AG04450 (cell line): ENCODE measurements around the gene IGLL5. TPM values are rescaled to one million over a fixed set of nuclear protein-coding genes. Genes with fewer than 3 reads are reported as not detected.

Experiments
- CTCF ChIA-PET: fragments of 300-600, 350-600 bp; formaldehyde crosslinking; extraction: SDS; loops from one replicate; lab custom pipeline; 2022; ENCODE audit warnings: antibody characterized with exemption, inconsistent platforms; lab: Charles Lee
- POLR2A ChIA-PET: fragments of 350-600 bp; formaldehyde crosslinking; extraction: SDS; loops from one replicate; lab custom pipeline; 2021; ENCODE audit warnings: antibody characterized with exemption, inconsistent platforms; lab: Yijun Ruan, JAX
- DNase-seq: peaks from one replicate; pipeline ENCODE4 v3.0.0-alpha.2; 2011; ENCODE audit warnings: low read depth, low spot score
- H3K27ac ChIP-seq: one replicate; pipeline ENCODE4 v1.5.1; 2012; ENCODE audit warnings: low read depth, low read length, control low read depth
- H3K27me3 ChIP-seq: one replicate; pipeline ENCODE4 v1.6.0; 2012; ENCODE audit warnings: low read length; ENCODE audit not compliant: control insufficient read depth, insufficient read depth
- H3K4me3 ChIP-seq: 2 replicates; pipeline ENCODE4 v1.5.1; 2011; ENCODE audit warnings: mild to moderate bottlenecking, low read depth, low read length, control low read depth
- H3K9me3 ChIP-seq: 2 replicates; pipeline ENCODE4 v1.5.1; 2012; ENCODE audit warnings: low read length; ENCODE audit not compliant: control insufficient read depth, insufficient read depth
- CTCF ChIP-seq: IDR thresholded peaks from 2 replicates; pipeline ENCODE4 v1.5.1; 2011; ENCODE audit warnings: low read depth, low read length, control low read depth, inconsistent platforms
- polyA plus RNA-seq: library from polyadenylated mRNA; depleted of rRNA; stranded (reverse); fragments of >200 nt; gene quantifications from 2 replicates; pipeline ENCODE4 v1.2.3, GENCODE V29; 2011

Gene IGLL5
- polyA plus RNA-seq, 1 experiment = not detected

- ChIA-PET CTCF (no interaction called here), POLR2A (no interaction called here)
- Histone ChIP-seq H3K27me3 (peaks cover 2% of the 10 kb centered on the region), H3K27ac (no peak overlapping the region), H3K4me3 (no peak overlapping the region), H3K9me3 (no peaks in the 10 kb centered on the region)
- DNase-seq = no peak
- no peak for TF ChIP-seq CTCF
Measured at GRCh38 chr22:22858559-22858937, 29.1 kb upstream of the IGLL5 start.

DNA sequence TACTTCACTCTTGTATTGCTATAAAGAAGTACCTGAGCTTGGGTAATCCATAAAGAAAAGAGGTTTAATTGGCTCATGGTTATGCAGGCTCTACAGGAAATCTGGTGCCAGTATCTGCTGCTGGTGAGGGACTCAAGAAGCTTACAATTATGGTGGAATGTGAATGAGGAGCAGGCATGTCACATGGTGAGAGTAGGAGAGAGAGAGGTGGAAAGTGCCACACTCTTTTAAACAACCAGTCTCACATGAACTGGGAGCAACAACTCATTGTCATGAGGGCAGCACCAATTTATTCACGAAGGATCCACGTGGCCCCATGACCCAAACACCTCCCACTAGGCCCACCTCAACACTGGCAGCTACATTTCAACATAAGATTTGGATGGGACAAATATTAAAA lies 24.6 kb upstream of the IGLL5 start:
- CTCF ChIA-PET = no interaction called here
- H3K27me3 ChIP-seq = no peaks in the 10 kb centered on the region
- POLR2A ChIA-PET = no interaction called here

DNA sequence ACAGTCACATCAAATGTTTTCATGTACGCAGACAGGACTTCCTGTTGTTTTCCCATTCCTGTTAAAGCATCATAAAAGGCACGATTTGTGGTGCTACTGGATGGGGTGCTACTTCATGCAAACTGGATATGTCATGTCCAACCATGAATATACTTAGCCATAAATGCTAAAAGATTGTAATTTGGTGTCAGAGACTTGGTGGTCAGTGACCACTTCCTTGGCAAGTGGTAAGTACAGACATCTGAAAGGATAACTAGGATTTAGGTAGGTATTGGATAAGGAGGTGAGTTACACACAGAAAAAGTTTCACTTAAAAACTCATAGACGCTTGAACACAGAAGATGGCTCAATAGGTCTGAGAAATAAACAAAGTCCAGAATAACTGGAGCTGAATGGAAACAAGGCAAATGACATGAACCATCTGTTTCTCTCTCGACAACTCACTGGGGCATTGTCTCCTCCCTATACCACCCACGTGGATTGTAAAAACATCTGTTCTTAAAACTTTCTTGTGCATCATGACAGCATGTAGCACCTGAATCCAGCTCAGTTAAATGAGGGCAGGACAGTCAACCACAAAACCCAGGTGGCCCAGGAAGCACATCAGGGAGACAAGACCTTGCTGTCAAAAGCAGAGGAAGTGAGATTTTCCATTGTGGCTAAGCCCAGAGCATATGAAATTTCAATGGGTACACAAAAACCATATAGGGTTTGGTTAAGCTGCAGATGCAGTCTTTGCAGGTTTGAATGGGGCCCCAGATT lies 22.1 kb upstream of the IGLL5 start:
- Histone ChIP-seq H3K27ac (no peak overlapping the region), H3K27me3 (peaks cover 2% of the 10 kb centered on the region), H3K4me3 (no peak overlapping the region), H3K9me3 (no peaks in the 10 kb centered on the region)
- DNase-seq = no peak
- ChIA-PET POLR2A (no interaction called here), CTCF (interaction anchor here (0.8 kb wide), 1 partner anchor 12 kb away, joined by 3 read pairs; no protein-coding TSS in a partner anchor)
- no peak for TF ChIP-seq CTCF

More for the DNA sequence above, 24.6 kb upstream of the IGLL5 start:
- DNase-seq = no peak
- Histone ChIP-seq H3K27ac (no peak overlapping the region), H3K4me3 (no peak overlapping the region), H3K9me3 (no peaks in the 10 kb centered on the region)
- TF ChIP-seq CTCF = no peak

GRCh38 chr22:22866381-22867111 lies 21.1 kb upstream of the IGLL5 start:
- CTCF ChIA-PET = no interaction called here
- DNase-seq = no peak

More at GRCh38 chr22:22866381-22867111, 21.1 kb upstream of the IGLL5 start:
- Histone ChIP-seq H3K4me3 (no peak overlapping the region), H3K27me3 (peaks cover 2% of the 10 kb centered on the region), H3K27ac (no peak overlapping the region), H3K9me3 (no peaks in the 10 kb centered on the region)
- POLR2A ChIA-PET = no interaction called here
- TF ChIP-seq CTCF = no peak
